K562 (cell line): ENCODE measurements around the gene PRAMEF20. TPM values are rescaled to one million over a fixed set of nuclear protein-coding genes. Genes with fewer than 3 reads are reported as not detected.
"Not testable (repeated sequence)": the region's sequence is repeated elsewhere in the genome, so short reads cannot be mapped to it uniquely, and the experiment has no call there.

Source experiments
- ATAC-seq: fragments of 200-7000 bp; cut with Tn5 transposase; 3 replicates; pipeline ENCODE4 v1.9.1; 2020; ENCODE audit warnings: moderate library complexity
- Bru-seq: library from RNA; stranded (reverse); fragments of 400-500 nt; gene quantifications from one replicate; lab custom pipeline; 2021; lab: Mats Ljungman, UMichigan
- BruChase-seq, 2 experiments: library from RNA; stranded (reverse); fragments of 400-500 nt; gene quantifications; one replicate each; lab custom pipeline; 2021; lab: Mats Ljungman, UMichigan
- BruUV-seq: library from RNA; stranded (reverse); fragments of 400-500 nt; replicated peaks from 2 replicates; lab custom pipeline; 2021; lab: Mats Ljungman, UMichigan
- CTCF ChIA-PET: fragments of 300-600 bp; formaldehyde crosslinking; extraction: SDS; loops from one replicate; lab custom pipeline; 2021; ENCODE audit warnings: low intra/inter-chr PET ratio; lab: Yijun Ruan, JAX
- POLR2A ChIA-PET: fragments of 300-600, 350-650 bp; sonication (Branson Sonifier 250); formaldehyde crosslinking; extraction: SDS; loops from one replicate; lab custom pipeline; 2021; ENCODE audit warnings: antibody characterized with exemption, inconsistent platforms; lab: Yijun Ruan, JAX
- DNase-seq, 4 experiments: peaks; one replicate each; pipeline versions ENCODE4 v3.0.0 to v3.0.0-alpha.2; 2011 to 2018; ENCODE audit warnings: low spot score in 3 of 4, mixed read lengths in 3 of 4; ENCODE audit errors: extremely low read depth in 1 of 4
- FAIRE-seq: peaks from 2 replicates; lab custom pipeline; 2011; peaks lifted over from hg19 to GRCh38; lab: Jason Lieb, UNC
- H2AFZ ChIP-seq: 2 replicates; pipeline ENCODE4 v1.6.0; 2011; ENCODE audit warnings: low read depth, low read length, control low read depth, inconsistent platforms
- H3K27ac ChIP-seq: fragments of 200-600 bp; 3 replicates; pipeline ENCODE4 v1.8.0; 2011; ENCODE audit warnings: low read depth, mild to moderate bottlenecking, control low read depth, inconsistent platforms, low read length, moderate library complexity, mixed read lengths; ENCODE audit errors: extremely low read depth
- H3K27me3 ChIP-seq, 2 experiments: fragments of 300-600 bp in 1 of 2; 2 replicates in 1 of 2; 3 replicates in 1 of 2; pipeline versions ENCODE4 v1.6.0 to v1.8.0; 2011; ENCODE audit warnings: inconsistent platforms in 2 of 2, low read length in 2 of 2, mild to moderate bottlenecking in 1 of 2, mixed read lengths in 1 of 2, moderate library complexity in 1 of 2; ENCODE audit not compliant: control insufficient read depth in 2 of 2, insufficient read depth in 2 of 2
- H3K36me3 ChIP-seq: fragments of 300-600 bp; 3 replicates; pipeline ENCODE4 v1.8.0; 2011; ENCODE audit warnings: mild to moderate bottlenecking, low read length, inconsistent platforms; ENCODE audit not compliant: control insufficient read depth, insufficient read depth
- H3K4me1 ChIP-seq, 2 experiments: fragments of 200-600 bp in 1 of 2; replicated peaks in 1 of 2; 2 replicates in 1 of 2; 3 replicates in 1 of 2; pipeline versions ENCODE4 v1.5.1 to v1.8.0; 2011; ENCODE audit warnings: inconsistent platforms in 2 of 2, low read length in 2 of 2, mild to moderate bottlenecking in 1 of 2, mixed read lengths in 1 of 2, moderate library complexity in 1 of 2; ENCODE audit not compliant: control insufficient read depth in 2 of 2, insufficient read depth in 2 of 2
- H3K4me2 ChIP-seq: 2 replicates; pipeline ENCODE4 v1.6.1; 2011; ENCODE audit warnings: low read length, control low read depth, inconsistent platforms, mixed read lengths; ENCODE audit not compliant: insufficient read depth
- H3K4me3 ChIP-seq: fragments of 200-600 bp; sonication (generic), shearing (Covaris generic); 2 replicates; pipeline ENCODE4 v1.5.1; 2016; ENCODE audit warnings: control low read depth, inconsistent platforms
- H3K79me2 ChIP-seq: fragments of 200-600 bp; 3 replicates; pipeline ENCODE4 v1.8.0; 2011; ENCODE audit warnings: low read length, inconsistent platforms; ENCODE audit not compliant: control insufficient read depth, insufficient read depth
- H3K9ac ChIP-seq, 2 experiments: 2 replicates each; pipeline versions ENCODE4 v1.6.0 to v1.6.1; 2011; ENCODE audit warnings: low read depth in 2 of 2, low read length in 2 of 2, control low read depth in 1 of 2, inconsistent platforms in 1 of 2, mild to moderate bottlenecking in 1 of 2, mixed read lengths in 1 of 2; ENCODE audit not compliant: insufficient read depth in 1 of 2
- H3K9me1 ChIP-seq: one replicate; pipeline ENCODE4 v1.6.0; 2011; ENCODE audit warnings: inconsistent platforms, mild to moderate bottlenecking, low read length, moderate library complexity; ENCODE audit not compliant: control insufficient read depth, insufficient read depth
- H3K9me3 ChIP-seq: replicated peaks from 2 replicates; pipeline ENCODE4 v1.5.1; 2011; ENCODE audit warnings: low read depth, low read length, inconsistent platforms; ENCODE audit not compliant: control insufficient read depth, insufficient read depth
- H4K20me1 ChIP-seq: replicated peaks from 2 replicates; pipeline ENCODE4 v1.6.1; 2011; ENCODE audit warnings: low read length, inconsistent platforms, mixed read lengths; ENCODE audit not compliant: control insufficient read depth, insufficient read depth
- WGBS: fragments of 100-300 bp; shearing (Covaris generic); methylation state at CpG from one replicate; pipeline ENCODE4 v1.1.6; 2016; ENCODE audit warnings: low coverage, mixed read lengths; ENCODE audit not compliant: insufficient coverage; ENCODE audit errors: missing lambda C conversion rate; 5-methylcytosine and 5-hydroxymethylcytosine counted together
- in situ Hi-C: fragments of 300-500 bp; cut with MboI; formaldehyde crosslinking; loops from 4 replicates; pipeline ENCODE4 v1.15.0; 2018; ENCODE audit warnings: inconsistent platforms, mixed read lengths
- intact Hi-C: fragments of 100-400 bp; cut with micrococcal nuclease; formaldehyde crosslinking; loops from 2 replicates; pipeline ENCODE4 v1.14.2; 2022
- long read RNA-seq, 3 experiments: library from polyadenylated mRNA in 2 of 3; library from RNA in 1 of 3; unstranded in 2 of 3; stranded (forward) in 1 of 3; transcript quantifications; one replicate each; pipeline ENCODE4 v2.0.0, GENCODE V29; 2019 to 2022
- polyA minus RNA-seq, 3 experiments: library from RNA; depleted of rRNA, polyadenylated mRNA; stranded (reverse); fragments of >200 nt; gene quantifications; 2 replicates each; pipeline ENCODE4 v1.2.3, GENCODE V29; 2011
- polyA plus RNA-seq, 8 experiments: library from polyadenylated mRNA; depleted of rRNA in 4 of 8; stranded (reverse) in 5 of 8; unstranded in 3 of 8; fragments of >200 nt; fragmentation: Nextera tagmentation in 2 of 8; fragmentation: Illumina TruSeq in 1 of 8; extraction: Ambion mirVana in 2 of 8; extraction: Trizol in 1 of 8; gene quantifications; 2 replicates each; pipeline versions ENCODE4 v1.2.1 to v1.2.3, GENCODE V29; 2011 to 2014; ENCODE audit warnings: inconsistent platforms in 1 of 8, missing spikeins in 1 of 8
- total RNA-seq, 7 experiments: library from RNA; depleted of rRNA in 6 of 7; stranded (reverse); fragments of >200 nt in 6 of 7; fragmentation: Illumina TruSeq in 2 of 7; extraction: Trizol in 2 of 7; gene quantifications; 2 replicates each; pipeline versions ENCODE4 v1.2.1 to v1.2.3, GENCODE V29; 2011 to 2021; ENCODE audit warnings: low replicate concordance in 1 of 7

PRAMEF20 gene
- not detected in 2 replicates for total RNA-seq (2011; cell fraction: chromatin; rRNA removed; ENCODE audit: low replicate concordance)
- not detected in 2 replicates for total RNA-seq (2011; cell fraction: nucleolus; rRNA removed)
- not detected in 2 replicates for total RNA-seq (2011; cell fraction: nucleoplasm; rRNA removed)
- total RNA-seq (2014; rRNA removed) (not detected in 2 replicates), total RNA-seq (2014; rRNA removed; fragmentation: Illumina TruSeq; extraction: Trizol) (not detected in 2 replicates), total RNA-seq (2015; rRNA removed; fragmentation: Illumina TruSeq; extraction: Trizol) (not detected in 2 replicates), total RNA-seq (2021) (not detected in 2 replicates), polyA plus RNA-seq (2011; rRNA removed) (not detected in 2 replicates), polyA plus RNA-seq (2014; fragmentation: Illumina TruSeq; extraction: Trizol) (not detected in 2 replicates), polyA plus RNA-seq (2014; fragmentation: Nextera tagmentation; extraction: Ambion mirVana) (not detected), polyA plus RNA-seq (2014; rRNA removed) (not detected in 2 replicates), polyA minus RNA-seq (2011; rRNA and poly(A)+ RNA removed) (not detected in 2 replicates), Bru-seq, nascent RNA (not detected), BruChase-seq, experiment 1, labeled RNA remaining after a 2-hour chase (not detected), BruChase-seq, experiment 2, labeled RNA remaining after a 6-hour chase (not detected)
- not detected in 2 replicates for polyA plus RNA-seq (2011; cell fraction: cytosol; rRNA removed)
- not detected in 2 replicates for polyA plus RNA-seq (2011; cell fraction: nucleus; rRNA removed)
- not detected in 2 replicates for polyA plus RNA-seq (2012)
- polyA minus RNA-seq (2011; cell fraction: cytosol; rRNA and poly(A)+ RNA removed): not detected in 2 replicates
- polyA minus RNA-seq (2011; cell fraction: nucleus; rRNA and poly(A)+ RNA removed): not detected in 2 replicates
- long read RNA-seq, experiment 1: 0 reads
- long read RNA-seq, experiment 2: 0 reads
- long read RNA-seq, experiment 3: 0 reads

DNA sequence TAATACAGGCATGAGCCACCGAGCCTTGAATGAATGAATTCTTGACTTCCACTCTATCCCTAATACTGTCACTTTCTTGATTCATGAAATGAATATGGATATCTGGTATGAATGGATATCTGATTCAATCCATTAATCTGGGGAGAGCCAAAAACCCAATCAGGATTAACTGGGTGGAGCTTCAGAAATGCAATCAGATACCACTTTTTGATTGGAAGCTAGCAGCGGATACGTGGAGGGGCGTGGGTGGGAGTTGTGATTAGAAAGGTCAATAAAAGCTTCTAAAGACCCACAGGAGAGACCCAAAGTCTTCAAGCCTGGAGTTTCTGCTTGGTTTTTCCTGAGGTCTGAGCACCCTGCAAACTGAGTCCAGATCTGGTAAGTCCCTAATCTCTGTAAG, at the start of gene PRAMEF20:
PRAMEF20 (plus strand) TSS at position 301 of the 400 bp plus-strand sequence. CDS start 5,905 bp downstream, outside the sequence.
- H3K4me3 ChIP-seq, H3K4me1 ChIP-seq, FAIRE-seq, H3K79me2 ChIP-seq, ATAC-seq, intact Hi-C loops, CTCF ChIA-PET, H3K27ac ChIP-seq, DNase-seq, BruUV-seq, H3K4me2 ChIP-seq, in situ Hi-C loops, H3K9me3 ChIP-seq, H2AFZ ChIP-seq, POLR2A ChIA-PET, H3K9ac ChIP-seq, H3K27me3 ChIP-seq, H4K20me1 ChIP-seq, H3K9me1 ChIP-seq, H3K36me3 ChIP-seq: not testable (repeated sequence)
- WGBS: 0% methylated on average over 4 of the region's 4 CpGs

DNA sequence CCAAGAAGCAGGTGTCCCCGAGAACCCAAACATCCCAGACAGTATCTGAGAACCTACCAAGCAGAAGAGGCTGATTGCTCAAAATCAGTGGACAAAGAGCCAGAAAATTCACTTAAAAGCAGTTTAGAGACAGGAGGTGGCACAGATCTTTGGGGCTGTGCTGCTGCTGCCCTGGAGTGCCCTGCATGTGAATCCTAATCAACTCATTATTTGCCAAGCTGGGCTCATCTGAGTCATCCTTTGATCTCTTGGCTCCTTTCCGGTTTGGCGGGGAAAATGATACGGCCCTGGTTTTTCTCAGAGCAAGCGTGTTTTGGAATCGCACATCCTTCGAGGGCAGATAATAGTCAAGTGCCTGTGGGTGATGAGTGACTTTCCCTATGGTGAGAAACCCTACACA, 47.9 kb upstream of the PRAMEF20 start:
- H3K79me2 ChIP-seq, intact Hi-C loops, H2AFZ ChIP-seq, H3K4me3 ChIP-seq, ATAC-seq, H3K27me3 ChIP-seq, H3K9me3 ChIP-seq, BruUV-seq, H3K4me2 ChIP-seq, CTCF ChIA-PET, FAIRE-seq, in situ Hi-C loops, H4K20me1 ChIP-seq, POLR2A ChIA-PET, H3K9ac ChIP-seq, H3K4me1 ChIP-seq, DNase-seq, H3K9me1 ChIP-seq, H3K36me3 ChIP-seq, H3K27ac ChIP-seq: not testable (repeated sequence)
- WGBS: no CpG with 5 or more reads among the region's 7 CpGs

DNA sequence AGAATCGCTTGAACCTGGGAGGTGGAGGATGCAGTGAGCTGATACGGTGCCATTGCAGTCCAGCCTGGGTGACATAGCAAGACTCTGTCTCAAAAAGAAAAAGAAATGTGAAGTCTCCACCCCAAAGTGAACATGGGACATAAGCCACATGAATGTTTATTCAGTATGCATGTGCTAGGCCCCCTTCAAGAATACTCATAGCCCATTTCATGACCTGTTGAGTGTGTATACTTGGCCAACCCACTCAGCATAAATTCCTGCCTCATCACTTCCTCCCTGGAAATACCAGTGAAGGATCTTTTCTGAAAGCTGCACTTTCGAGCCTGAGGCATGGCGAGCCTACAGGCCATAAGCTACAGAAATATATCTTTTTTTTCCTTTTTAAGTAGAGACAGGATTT, 45.3 kb upstream of the PRAMEF20 start:
- H3K9ac ChIP-seq, H3K4me1 ChIP-seq, H3K9me3 ChIP-seq, CTCF ChIA-PET, H3K27ac ChIP-seq, intact Hi-C loops, H3K4me3 ChIP-seq, in situ Hi-C loops, H3K79me2 ChIP-seq, H2AFZ ChIP-seq, H4K20me1 ChIP-seq, POLR2A ChIA-PET, BruUV-seq, H3K36me3 ChIP-seq, H3K27me3 ChIP-seq, H3K9me1 ChIP-seq, H3K4me2 ChIP-seq, ATAC-seq, FAIRE-seq, DNase-seq: not testable (repeated sequence)
- 0% methylated on average over 2 of the region's 4 CpGs for WGBS
